Activated T-helper 1 cell treated with anti-CD3 and anti-CD28 coated beads, Interleukin-2, amount 50 U/mL, for 16 hours (primary cell): ENCODE measurements around the gene RIPOR3.
"Not testable (repeated sequence)": the region's sequence is repeated elsewhere in the genome, so short reads cannot be mapped to it uniquely, and the experiment has no call there.

ENCODE experiments used
- DNase-seq, 2 donors: peaks; one replicate each; pipeline ENCODE4 v3.0.0-alpha.2; 2020; ENCODE audit warnings: low read depth in 1 of 2, low spot score in 1 of 2

The RIPOR3 gene

DNA sequence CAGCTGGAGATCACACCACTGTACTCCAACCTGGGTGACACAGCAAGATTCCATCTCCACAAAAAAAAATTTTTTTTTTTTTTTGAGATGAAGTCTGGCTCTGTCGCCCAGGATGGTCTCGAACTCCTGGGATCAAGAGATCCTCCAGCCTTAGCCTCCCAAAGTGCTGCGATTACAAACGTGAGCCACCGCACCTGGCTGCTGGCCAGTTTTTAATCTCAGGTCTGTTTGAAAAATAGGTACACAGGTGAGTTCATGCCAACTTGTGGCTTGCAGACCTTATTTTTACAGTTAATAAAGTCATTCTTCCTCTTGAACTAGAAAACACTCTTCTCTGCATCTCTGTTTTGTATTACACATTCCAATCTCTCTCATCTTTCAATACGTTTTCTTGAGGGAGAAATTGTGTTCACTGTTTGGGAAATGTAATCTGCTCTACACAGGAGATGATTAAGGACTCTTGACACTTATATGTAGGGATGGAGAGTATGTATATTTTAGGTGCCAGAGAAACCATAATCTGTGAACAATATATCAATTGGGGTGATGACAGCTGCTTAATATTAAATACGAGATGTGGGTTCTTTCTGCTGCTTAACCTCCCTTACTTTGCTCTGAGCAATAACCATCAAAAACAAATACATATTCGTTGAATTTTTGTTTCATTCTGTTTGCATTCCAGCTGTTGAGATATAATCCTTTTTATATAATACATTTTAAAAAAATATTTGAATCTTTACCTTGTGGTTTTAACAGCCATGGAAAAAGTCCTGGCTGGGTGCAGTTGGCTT lies 17.7 kb upstream of the RIPOR3 start:
- DNase-seq: no peak

DNA sequence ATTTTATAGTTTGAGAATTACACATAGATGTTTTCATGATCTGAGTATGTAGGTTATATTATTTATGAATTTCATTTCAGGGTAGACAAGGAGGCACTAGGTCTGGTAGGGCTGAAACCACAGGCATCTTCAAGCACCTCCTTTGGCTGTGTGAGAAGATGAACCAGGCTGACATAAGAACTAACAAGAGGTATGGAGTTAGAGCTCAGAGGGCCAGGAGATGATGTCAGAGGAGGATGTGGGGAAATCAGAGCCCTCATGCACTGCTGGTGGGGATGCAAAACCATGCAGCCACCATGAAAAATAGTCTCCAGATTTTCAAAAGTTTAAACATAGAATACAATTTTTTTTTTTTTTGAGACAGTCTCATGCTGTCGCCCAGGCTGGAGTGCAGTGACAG lies 13.6 kb upstream of the RIPOR3 start:
- DNase-seq: no peak

DNA sequence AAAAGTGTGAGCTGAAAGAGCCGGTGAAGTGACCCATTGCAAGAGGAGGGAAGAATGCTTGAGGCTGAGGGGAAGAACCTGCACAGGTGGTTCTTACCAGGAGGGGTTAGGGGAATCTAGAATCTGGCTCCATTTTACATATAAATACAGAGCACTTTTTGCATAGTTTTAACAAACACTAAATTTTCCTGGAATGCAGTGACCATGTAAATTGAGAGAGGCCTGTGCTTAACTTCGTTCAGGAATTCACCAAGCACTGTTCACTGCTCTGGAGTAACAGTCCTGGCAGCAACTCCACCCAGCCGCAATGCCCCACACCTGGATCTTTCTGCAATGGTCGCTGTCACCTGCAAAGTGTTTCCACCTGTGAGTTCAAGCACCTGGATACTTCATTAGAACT lies 13.2 kb upstream of the RIPOR3 start:
- DNase-seq: no peak

DNA sequence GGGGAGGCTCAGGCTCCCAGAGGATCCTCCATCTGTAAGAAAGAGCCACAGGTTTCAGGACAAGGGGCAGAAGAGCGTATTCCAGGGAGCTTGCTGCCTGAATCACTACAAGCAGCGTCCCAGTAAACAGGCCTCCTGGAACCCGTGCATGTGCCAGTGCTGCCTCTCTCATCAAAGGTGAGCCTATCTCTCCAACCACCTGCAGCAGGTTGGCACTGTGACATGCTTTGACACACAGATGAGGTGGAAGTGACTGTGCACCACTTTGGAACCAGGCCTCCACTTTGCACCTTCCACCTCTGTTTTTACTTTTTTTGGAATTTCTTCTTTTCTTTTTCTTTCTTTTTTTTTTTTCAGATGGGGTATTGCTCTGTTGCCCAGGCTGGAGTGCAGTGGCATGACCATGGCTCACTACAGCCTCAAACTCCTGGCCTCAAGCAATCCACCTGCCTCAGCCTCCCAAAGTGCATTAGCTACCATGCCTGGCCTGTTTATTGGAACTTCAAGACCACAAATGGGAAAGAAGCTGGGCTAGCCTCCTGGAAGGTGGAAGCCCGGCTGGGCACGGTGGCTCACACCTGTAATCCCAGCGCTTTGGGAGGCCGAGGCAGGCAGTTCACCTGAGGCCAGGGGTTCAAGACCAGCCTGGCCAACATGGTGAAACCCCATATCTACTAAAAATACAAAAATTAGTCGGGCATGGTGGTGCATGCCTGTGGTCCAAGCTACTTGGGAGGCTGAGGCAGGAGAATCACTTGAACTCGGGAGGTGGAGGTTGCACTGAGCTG lies 12.5 kb upstream of the RIPOR3 start:
- not testable (repeated sequence) for DNase-seq

GRCh38 chr20:50701041-50701963 lies 10.0 kb upstream of the RIPOR3 start:
- no peak for DNase-seq

DNA sequence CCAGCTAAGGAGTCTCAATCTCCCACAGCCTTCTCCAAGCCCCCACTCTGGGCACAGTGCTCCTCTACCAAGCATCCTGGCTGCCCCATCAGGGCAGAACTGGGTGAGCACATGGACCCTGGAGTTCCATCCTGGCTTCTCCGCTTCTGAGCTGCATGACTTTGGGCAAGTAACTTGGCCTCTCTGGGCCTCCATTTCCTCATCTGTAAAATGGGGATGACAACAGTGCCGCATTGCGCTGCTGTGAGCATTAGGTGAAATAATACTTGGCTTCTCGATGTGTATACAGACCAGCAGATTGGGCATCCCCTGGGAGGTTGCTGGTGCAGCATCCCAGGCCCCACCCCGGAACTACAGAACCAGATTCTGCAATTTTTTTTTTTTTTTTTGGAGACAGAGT lies 8.3 kb upstream of the RIPOR3 start:
- DNase-seq: no peak

DNA sequence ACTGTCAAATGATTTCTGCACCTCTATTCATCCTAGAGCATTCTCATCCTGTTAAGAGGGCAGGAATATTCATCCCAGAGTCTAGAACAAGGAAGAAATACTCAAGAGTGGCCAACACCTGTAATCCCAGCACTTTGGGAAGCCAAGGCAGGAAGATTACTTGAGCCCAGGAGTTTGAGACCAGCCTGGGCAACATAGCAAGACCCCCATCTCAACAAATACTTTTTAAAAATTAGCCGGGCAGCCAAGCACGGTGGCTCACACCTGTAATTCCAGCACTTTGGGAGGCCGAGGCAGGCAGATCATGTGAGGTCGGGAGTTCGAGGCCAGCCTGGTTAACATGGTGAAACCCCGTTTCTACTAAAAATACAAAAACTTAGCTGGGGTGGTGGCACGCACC lies 6.9 kb upstream of the RIPOR3 start:
- not testable (repeated sequence) for DNase-seq

DNA sequence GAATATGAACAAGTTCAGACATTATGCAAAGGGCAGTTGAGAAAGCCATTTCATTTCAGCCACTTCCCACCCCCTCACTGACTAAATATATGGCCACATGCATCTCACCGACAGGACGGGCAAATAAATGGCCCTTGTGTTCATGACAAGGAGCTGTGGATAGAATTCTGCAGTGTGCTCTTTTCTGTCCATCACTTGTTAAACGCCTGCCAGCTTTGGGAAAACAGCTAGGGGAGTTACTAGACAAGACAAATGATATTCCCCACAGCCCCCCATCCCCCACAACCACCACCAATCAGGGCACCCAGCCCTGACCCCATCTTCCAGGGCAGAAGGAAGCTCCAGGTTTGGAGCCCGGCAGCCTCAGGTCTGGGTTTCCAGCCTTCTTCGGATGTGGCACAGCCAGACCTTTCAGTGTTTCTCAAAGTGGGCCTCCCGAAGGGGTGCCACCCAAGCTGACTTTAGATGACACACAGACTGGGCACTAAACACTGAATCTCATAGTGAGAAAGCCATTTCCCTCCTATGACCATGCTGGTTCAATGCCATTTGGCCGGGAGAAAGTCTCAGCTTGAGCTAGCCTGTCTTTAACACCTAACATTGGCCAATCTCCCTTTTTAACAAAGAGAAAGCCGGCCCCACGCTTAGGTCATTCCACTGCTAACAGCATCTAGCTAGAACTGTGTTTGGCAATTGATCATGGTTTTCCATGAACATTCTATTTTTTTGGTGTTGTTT lies 4.0 kb upstream of the RIPOR3 start:
- DNase-seq: no peak

- DNase-seq: no peak
Measured at GRCh38 chr20:50694379-50695134, 3.2 kb upstream of the RIPOR3 start.

DNA sequence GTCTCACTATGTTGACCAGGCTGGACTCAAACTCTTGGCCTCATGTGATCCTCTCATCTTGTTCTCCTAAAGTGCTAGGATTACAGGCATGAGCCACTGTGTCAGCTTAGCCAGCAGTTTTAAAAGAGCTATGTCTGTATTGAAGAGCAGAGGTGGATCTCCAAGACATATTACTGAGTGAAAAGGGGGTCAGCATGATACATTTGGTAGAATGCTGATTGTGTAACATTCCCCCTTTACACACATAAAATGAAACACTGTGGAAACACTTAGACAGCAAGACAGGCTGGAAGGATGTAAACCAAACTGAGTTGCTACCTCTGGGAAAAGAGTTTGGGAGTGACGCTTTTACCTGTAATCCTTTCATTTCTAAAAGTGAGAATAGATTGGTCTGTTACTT lies 1.7 kb upstream of the RIPOR3 start:
- DNase-seq: no peak

DNA sequence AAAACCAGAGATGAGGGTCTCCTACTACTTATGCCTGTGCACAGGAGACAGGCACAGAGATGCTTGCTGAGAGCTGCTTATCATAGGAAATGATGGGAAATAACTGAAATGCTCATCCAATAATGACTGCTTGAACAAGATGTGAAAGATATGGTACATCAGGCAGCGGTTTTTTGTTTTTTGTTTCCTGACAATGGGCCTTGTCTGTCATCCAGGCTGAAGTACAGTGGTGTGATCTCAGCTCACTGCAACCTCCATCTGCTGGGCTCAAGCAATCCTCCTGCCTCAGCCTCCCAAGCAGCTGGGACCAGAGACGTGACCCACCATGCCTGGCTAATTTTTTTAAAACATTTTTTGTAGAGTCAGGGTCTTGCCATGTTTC lies 1.2 kb upstream of the RIPOR3 start:
- no peak for DNase-seq

DNA sequence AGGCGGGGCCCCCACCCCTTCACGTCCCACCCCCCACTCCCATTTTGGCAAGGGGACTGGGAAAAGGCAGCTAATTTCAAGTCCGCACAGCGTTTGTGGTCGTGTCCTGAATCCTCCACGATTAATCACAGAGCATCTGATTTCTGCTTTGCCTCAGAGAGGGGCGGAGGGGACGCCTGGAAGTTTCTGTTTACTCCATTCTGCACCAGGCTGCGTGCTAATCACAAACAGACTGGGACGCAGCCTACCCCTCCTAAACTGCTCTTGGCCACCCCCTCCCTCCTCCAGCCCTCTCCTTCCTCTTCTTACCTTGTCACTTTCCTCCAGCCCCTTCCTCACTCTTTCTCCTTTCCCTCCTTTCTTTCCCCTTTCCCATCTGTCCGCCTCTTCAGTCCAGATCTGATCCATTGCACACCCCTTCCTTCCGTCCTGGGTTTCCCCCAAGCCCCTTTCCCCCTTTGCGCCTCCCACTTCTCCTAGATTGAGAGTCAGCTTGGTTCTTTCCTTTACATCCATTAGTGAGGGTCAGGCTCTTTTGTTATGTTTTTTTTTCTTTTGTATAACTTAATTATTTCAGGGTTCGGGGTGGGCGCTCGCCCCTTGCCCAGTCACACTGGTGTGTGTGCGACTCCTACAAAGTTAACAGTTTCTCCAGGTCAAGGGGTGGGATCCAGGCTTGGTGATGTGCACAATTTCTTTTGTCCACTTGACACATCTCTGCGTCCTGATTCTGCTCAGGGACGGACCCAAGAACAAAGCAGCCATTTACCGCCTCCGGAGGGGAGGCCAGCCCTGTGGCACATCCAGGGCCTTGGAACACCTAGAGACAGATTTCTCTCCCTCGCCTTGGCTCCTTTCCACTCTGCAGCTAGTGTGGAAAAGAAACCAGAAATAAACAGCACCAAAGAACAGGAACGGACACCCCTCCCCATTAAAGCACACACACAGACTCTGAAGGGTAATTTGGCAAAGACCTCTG lies 520 bp upstream of the RIPOR3 start:
- no peak for DNase-seq

- no peak for DNase-seq
Measured at GRCh38 chr20:50689864-50690649, 1.3 kb downstream of the RIPOR3 start.

DNA sequence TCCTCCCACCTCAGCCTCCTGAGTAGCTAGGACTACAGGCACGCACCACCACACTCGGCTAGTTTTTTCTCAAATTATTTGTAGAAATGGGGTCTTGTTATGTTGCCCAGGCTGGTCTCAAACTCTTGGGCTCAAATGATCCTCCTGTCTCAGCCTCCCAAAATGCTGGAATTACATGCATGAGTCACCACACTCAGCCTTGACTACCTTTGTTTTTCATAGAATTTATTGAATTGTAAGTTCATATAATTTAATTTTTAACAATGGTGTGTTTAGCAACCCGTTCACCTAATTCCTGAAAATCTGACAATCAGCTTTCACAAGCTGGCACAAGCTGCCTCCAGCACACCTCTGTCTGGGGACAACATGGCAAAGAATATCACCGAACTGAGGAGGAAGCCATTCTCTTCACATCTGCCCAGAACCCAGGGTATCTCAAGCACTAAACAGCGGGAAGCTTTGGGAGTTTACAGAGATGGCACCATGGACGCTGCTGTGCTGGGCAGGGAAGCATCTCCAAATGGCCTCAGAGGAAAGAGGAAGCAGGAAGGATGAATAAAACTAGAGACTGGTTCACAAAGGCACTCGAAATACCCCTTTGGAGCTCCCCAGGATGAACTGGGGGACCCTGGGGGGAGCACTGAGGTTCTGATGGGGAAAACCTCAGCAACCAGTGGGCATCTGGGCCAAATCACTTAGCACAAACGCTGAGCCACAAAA lies 2.9 kb downstream of the RIPOR3 start:
- DNase-seq: no peak

DNA sequence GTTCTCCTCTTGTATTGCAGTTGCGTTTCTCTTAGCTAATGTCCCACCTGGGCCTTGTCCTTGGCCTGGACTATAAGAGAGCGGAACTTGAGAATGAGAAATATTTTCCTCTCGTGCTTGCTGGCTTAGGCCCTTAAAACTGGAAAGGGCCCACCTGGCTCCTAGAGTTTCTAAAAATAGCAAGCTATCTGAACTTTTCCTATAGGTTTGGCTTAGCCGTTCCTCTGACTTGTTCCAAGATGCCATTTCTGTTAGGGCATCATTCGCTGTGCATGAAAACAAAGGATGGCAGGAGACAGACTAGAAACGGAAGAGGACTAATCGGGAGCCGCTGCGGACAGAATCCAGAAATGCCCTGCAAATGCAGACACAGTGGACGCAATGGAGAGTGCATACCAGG lies 4.5 kb downstream of the RIPOR3 start:
- no peak for DNase-seq

GRCh38 chr20:50683570-50683969 lies 7.8 kb downstream of the RIPOR3 start:
- DNase-seq: no peak

GRCh38 chr20:50682947-50683530 lies 8.3 kb downstream of the RIPOR3 start:
- DNase-seq: no peak
